ENCODE data around the gene ERCC1.
A peak's percentile ranks its signal among the peaks of the same experiment; 100 is the strongest.

Gene ERCC1

GRCh38 chr19:45404557-45405434, 18.9 kb downstream of the ERCC1 start, which contains the start of gene PPP1R13L:
Gene PPP1R13L, minus strand, starts transcription at chr19:45405069. Its CDS starts 6,751 bp downstream, at chr19:45398318.
- peak; percentile 84 for DNase-seq

- peak; percentile 47 for DNase-seq
Observed at GRCh38 chr19:45403781-45404556, 19.7 kb downstream of the ERCC1 start.

DNA sequence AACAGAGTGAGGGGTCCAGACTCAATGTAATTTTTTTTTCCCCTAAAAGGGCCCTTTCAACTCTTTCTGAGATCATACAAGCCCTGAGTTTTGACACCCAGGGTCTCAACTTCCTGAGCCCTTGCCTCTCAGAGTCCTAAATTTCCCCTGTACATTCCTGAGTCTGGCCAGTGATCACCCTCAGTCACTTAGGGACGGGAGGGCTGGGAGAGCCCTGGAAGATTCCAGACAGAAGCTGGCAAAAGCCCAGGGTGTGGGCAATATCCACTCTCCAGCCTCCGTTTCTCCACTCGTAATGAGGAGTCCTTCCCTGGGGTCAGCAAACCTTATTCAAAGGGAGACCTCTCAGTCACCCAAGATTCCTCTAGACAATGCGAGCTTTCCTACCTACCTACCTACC, 20.4 kb downstream of the ERCC1 start:
- no peak for DNase-seq

DNA sequence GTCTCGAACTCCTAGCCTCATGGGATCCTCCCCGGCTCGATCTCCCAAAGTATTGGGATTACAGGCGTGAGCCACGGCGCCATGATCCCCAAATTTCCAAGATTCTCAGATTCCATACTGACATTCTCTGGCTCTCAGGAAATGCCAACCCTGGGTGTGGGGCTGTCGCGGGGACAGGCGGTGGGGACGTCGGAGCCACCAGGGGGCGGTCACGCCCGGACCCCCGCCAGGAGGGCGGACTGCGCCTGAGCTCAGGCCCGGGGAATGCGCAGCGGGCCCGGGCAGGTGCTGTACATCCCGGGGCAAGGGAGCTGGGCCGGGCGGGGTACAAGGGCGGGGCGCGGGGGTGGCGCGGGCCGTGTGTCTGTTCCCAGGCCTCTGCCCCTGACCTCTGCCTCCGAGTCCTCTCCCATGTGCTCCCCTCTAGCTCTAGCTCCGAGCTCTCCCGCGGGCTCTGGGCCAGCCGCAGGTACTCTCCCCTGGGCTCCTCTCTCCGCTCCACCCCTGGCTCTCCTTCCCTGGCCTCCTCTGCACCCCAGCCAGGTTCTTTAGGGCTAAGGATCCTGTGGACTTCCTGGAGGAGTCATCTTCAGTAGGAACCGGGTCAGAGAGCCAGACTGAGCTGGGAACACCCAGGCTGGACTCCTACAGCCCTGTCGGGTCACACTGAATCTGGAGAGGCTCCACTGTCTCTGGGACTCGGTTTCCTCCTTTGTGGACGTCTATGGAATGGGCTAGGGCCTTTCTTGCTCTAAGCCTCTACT, 21.2 kb downstream of the ERCC1 start:
- peak; percentile 58 for DNase-seq

DNA sequence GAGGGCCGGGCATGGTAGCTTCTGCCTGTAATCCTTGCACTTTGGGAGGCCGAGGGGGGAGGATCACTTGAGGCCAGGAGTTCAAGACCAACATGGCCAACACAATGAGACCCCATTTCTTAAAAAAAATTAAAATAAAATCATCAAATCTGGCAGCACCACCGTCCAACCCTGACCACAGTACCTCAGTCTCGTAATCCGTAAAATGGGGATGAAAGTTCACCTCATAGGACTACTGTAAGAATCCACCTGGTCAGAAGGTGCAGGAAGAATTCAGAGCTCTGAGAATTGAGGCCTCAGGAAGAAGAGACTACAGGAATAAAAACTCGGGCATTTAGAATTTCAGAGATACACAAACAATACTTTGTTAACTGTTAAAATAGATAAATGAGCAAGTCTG, 21.9 kb downstream of the ERCC1 start:
- DNase-seq, result no peak

GRCh38 chr19:45400192-45400591, 23.5 kb downstream of the ERCC1 start:
- no peak for DNase-seq

DNA sequence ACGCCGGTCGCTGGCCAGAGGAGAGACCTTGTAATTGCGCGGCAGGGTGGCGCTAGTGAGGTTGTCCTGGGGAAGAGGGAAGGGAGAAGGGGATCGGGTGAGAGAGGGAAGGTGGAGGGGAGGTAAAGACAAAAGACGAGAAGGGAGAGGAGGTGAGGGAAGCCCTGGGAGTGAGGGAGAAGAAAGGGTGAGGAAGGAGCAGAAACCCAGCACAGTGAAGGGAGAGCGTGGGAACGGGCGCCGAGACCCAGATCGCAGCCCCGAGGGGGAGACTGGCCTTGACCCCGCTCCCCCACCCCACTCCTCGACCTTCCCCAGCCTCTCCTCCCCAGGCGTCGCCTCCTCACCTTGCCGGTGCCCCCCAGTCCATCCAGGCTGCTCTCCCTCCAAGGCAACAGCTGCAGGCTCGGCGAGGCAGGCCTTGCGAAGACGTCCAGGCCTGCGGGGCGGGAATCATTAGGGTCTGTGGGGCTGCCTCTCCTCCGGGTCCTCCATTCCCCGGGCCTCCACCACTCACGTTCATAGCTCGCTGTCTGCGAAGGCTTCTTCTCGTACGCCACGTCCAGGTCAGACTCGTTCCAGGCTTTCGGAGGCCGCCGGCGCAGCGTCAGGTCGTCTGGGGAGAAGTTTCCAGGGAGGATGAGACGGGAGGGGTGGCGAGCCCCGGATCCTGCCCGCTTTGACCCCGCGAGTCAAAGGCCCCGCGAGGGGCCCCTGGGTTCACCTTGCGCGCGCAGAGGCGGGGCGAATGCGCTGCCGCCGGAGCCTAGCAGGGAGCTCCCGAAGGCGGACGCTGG, 27.7 kb downstream of the ERCC1 start:
- DNase-seq, result no peak

GRCh38 chr19:45391871-45392665, 31.6 kb downstream of the ERCC1 start:
- DNase-seq, result no peak

GRCh38 chr19:45391346-45391745, 32.4 kb downstream of the ERCC1 start:
- no peak for DNase-seq

GRCh38 chr19:45385392-45386221, 38.1 kb downstream of the ERCC1 start:
- DNase-seq, result no peak

- DNase-seq, result no peak
Observed at GRCh38 chr19:45382426-45382825, 41.3 kb downstream of the ERCC1 start.

- DNase-seq, result no peak
Observed at GRCh38 chr19:45380107-45380506, 43.6 kb downstream of the ERCC1 start.

DNA sequence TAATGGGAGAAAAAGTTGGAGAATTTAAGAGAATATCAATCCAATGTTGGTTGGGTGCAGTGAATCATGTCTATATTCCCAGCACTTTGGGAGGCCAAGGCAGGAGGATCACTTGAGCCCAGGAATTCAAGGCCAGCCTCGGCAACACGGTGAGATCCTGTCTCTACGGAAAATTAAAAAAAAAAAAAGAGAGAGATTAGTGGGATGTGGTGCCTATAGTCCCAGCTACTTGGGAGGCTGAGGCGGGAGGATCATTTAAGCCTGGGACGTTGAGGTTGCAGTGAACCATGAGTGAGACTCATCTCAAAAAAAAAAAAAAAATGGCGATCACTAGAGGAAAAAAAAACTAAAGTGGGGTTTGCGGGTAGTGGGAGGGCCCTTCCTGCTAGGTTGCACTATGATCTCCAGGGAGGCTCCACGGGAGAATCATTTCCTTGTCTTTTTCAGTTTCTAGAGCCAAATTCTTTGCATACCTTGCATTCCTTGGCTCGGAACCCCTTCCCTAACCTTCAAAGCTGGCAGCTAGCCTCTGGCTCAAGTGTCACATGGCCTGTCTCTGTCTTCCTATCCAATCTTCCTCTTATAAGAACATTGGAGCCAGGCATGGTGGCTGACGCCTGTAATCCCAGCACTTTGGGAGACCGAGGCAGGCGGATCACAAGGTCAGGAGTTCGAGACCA, 47.5 kb downstream of the ERCC1 start:
- DNase-seq, result peak; percentile 99

DNA sequence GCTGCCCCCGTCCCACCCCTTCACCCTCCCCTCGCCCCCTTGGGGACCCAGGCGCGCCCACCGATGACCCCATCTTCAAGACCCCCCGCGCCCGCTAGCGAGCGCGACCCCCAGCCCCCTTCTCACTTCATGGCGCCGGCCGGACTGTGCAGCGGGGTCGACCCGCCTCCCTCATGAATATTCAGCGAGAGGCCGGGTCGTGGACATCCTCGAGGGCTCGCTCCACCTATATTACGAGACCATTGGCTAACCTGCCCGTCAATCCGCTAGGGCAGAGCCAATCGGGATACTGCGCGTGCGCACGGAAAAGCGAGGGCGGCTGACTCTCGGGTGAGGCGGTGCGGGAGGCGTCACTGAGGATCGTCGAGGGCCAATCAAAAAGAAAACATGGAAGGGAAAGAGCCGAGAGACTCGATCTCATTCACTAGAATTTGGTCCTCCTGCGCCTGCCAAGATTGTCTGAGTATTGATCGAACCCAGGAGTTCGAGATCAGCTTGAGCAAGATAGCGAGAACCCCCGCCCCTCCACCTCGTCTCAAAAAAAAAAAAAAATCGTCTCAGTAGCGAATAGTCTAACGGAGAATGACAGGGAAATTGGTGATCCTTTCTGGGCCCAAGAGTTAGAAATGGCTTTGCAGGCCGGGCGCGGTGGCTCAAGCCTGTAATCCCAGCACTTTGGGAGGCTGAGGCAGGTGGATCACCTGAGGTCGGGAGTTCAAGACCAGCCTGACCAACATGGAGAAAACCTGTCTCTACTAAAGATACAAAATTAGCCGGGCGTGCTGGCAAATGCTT, 53.1 kb downstream of the ERCC1 start, which contains the start of gene ERCC2:
Gene ERCC2, minus strand, starts transcription at position 164 of the 795 bp plus-strand sequence. Its CDS starts 33 bp downstream, at position 131.
- DNase-seq, result peak; percentile 99

DNA sequence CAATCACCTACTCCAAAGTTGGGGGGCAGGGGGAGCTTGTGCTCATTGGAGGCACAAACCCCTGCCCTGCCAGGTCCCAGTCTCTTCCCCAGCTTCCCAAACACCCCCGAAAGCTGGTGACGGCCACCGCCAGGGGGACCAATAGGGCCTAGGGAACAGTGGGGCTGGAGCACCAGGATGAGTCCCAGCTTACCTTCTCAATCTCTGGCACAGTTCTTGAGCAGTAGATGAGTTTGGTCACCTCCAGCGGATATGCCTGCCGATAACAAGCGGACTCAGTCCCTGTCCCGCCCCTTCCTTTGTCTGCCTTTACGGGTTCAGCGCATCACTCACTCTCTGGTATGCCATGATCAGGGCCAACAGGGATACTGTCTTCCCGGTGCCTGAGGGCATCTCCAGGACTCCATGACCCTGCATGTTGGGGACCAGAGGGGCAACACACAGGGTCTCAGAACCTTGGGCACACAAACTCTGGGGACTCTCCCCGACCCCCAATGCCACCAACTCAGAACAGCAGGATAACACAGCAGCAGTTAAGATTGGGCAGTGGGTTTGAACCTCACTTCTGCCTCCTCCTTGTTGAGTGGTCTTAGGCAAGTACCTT, 54.9 kb downstream of the ERCC1 start:
- no peak for DNase-seq

- no peak for DNase-seq
Observed at GRCh38 chr19:45368127-45368526, 55.6 kb downstream of the ERCC1 start.

DNA sequence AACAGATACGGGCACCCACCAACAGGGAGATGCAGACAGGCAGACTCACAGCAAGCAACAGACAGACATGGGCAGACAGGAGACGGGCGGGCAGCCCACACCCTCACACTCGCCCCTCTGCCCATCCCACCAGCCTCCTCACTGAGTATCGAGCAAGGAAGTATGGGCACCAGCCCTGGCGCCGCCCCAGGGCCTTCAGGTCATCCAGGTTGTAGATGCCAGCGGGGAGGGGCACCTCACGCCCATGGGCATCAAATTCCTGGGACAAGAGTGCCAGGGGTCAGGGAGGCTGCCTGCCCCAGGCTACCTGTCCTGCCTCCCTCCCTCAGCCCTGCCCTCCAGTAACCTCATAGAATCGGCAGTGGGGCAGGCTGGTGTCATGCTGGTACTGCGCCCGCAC, 59.0 kb downstream of the ERCC1 start:
- no peak for DNase-seq

GRCh38 chr19:45363861-45364459, 59.8 kb downstream of the ERCC1 start:
- DNase-seq, result no peak
